HG03196 (cell line): Measurements from ENCODE around the gene OR2T29.
"Not testable (repeated sequence)": the region's sequence is repeated elsewhere in the genome, so short reads cannot be mapped to it uniquely, and the experiment has no call there.

Experiments used
- ATAC-seq: cut with Tn5 transposase; IDR thresholded peaks from one replicate; pipeline ENCODE4 v1.9.1; 2021; ENCODE audit not compliant: unreplicated experiment

OR2T29 gene, protein sequence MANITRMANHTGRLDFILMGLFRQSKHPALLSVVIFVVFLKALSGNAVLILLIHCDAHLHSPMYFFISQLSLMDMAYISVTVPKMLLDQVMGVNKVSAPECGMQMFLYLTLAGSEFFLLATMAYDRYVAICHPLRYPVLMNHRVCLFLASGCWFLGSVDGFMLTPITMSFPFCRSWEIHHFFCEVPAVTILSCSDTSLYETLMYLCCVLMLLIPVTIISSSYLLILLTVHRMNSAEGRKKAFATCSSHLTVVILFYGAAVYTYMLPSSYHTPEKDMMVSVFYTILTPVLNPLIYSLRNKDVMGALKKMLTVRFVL

DNA sequence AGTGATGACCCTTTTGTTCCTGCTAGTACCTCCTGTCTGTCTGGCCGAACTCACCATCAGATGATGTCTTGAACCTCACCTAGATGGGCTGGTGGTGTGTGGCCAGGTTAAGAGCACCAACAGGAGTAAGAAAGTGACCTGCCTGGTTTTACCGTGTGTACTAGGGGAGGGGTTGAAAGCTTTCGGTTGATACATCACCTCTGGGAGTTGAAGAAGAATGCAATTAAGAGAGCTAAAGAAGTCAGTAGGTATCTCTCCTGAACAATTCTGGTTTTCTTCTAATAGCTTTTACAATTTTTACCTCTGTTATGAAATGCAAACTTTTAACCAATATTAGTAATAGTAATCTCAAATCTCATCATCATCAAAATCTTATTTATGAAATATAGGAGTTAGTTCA, at the start of gene OR2T29:
OR2T29 (minus strand) TSS at position 101 of the 400 bp plus-strand sequence. CDS start 3,281 bp downstream, outside the sequence.
- not testable (repeated sequence) for ATAC-seq

DNA sequence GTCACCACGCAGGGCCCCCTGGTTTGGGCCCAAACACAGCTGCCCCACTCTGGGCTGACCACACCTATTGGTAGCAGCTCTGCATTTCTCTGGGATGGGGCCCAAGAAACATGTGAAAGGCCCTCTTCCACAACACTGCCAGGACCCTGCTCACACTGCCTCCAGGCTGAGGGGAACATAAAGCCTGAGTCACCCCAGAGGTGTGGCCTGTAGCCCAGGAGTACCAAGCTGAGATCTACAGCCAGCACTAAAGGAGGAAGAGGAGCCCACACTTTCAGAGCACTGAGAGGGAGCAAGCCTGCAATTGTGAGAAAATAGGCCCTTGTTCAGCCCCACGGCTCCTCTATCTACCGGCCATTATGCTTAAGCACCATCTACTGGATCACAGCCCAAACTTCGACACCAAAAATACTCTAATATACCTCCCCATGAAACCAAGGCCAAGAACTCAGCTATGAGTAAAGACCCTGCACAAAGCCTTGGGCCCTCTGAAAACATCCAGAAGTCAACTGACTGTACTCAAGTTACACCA, 49.4 kb upstream of the OR2T29 start:
- ATAC-seq: no peak

DNA sequence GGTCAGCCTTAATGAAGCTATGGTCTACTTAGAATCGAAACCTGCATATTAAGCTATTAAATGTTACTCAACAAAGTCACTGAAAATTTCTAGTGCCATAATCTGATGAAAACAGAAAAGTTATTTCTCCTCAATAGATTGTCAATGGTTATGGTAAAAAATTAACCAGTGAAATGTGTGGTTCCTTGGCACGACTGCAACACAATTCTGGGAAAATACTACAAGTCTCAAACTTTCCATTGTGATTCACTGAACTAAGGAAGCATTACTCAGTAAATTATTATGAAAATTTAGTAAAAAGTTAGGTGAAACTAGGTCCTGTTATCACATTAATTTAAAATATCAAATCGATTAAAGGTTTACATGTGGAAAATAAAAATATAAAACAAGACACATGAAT, 47.7 kb upstream of the OR2T29 start:
- ATAC-seq: no peak

DNA sequence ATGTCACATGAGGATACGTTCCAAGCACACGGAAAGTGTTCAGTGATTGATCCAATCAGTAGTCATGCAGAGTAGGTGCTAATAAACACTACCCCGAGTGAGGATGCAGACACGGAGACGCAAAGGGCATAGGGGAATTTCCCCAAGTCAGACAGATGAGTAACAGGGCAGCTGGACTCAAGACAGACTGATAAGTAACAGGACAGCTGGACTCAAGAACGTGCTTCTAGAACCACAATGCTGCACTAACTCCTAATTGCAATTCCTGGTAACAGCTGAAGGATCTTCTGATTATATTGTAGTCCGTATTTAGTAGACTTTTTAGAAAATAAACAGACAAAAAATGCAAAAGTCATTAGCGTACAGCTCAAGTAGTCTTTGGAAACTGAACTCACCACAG, 36.8 kb upstream of the OR2T29 start:
- ATAC-seq: no peak

DNA sequence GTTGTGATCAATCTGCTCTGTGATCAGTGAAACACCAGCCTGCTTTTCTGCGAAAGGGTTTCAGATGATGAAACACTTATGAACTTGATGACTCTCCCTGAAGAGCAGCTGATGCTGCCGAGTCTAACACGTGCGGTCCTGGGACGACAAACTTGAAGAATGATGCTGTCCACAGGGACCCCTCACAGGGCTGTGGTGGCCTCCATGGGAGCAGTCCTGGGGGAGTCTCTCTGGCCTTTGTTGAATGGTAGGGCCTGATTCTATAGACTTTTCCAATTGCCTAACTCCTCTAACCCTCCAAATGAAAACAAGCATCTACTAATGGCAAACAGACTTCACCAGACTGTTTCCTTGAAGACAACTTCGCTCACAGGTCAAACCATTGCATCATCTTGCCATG, 35.0 kb upstream of the OR2T29 start, which contains the start of gene OR2T10:
OR2T10 (minus strand) TSS at position 112 of the 400 bp plus-strand sequence. CDS start 3,932 bp downstream, outside the sequence.
- ATAC-seq: no peak

DNA sequence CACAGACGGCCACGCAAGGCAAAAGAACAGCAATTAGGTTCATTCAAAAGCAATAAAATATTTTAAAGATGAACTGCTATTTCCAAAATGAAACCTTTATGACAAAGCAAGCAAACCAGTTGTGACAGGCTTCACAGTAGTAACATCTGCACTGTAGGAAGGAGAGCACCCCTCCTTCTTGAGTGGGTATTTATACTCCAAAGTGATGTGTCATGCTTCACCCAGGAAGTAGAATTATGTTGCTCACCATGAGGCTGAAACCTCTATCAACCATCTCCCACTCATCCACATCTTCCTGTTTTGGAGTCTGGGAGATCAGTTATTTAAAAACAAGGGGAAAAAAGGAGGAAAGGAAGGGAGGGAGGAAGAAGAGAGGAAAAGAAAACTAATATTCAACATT, 34.0 kb upstream of the OR2T29 start:
- no peak for ATAC-seq

DNA sequence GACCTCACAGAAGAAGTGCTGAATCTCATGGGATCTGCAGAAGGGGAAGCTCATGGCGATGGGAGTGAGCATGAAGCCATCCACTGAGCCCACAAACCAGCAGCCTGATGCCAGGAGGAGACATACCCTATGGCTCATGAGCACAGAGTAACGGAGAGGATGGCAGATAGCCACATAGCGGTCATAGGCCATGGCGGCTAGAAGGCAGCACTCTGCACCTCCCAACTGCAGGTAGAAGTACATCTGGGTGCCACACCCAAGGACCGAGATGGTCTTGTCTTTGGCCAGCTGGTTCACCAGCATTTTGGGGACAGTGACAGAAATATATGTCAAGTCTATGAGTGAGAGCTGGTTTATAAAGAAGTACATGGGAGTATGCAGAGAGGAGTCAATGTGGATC, 30.7 kb upstream of the OR2T29 start:
- no peak for ATAC-seq

DNA sequence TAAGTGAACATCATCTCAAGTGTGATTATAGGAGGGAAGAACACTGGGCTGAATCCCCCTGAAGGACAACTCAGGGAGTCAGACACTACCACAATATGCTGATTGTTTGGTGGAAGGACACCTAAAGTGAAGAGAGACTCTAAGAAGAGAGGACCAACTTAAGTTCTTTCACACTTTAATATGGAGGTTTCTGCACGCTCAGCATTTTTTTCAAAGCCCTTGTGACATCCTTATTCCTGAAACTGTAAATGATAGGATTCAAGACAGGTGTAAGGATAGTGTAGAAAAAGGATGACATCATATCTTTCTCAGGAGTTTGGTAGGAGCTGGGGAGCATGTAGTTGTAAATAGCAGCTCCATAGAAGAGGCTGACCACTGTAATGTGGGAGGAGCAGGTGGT, 30.1 kb upstream of the OR2T29 start:
- no peak for ATAC-seq

DNA sequence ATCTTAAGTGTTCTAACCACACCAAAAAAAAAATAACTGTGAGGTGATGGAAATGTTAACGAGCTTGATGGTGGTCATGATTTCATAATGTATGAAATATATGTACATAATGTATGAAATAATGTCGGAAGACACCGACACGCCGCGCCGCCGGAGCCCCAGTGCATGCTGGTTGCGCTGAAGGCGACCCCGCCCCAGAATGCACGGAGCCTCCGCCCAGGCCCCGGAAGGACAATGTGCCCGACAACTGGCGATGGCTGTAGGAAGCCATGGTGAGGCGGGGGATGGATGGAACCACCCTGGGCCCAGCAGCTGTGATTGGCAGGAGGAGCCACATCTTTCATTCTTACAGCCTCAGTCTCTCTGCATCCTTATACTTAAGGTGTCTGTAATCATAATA, 27.5 kb upstream of the OR2T29 start:
- ATAC-seq: no peak

DNA sequence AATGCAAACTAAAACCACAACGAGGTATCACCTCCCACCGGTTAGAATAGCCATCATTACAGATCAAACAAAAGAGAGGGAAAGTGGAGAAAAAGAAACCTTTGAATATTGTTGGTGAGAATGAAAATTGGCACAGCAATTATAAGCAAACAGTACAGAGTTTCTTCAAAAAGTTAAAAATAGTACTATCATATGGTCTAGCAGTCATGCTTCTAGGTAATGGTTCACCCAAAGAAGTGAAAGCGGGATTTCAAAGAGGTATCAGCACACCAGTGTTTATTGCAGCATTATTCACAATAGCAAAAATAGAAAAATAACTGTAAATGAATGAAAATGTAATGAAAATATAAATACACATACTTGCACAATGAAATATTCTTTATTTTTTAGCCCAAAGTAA, 26.8 kb upstream of the OR2T29 start:
- ATAC-seq: no peak

DNA sequence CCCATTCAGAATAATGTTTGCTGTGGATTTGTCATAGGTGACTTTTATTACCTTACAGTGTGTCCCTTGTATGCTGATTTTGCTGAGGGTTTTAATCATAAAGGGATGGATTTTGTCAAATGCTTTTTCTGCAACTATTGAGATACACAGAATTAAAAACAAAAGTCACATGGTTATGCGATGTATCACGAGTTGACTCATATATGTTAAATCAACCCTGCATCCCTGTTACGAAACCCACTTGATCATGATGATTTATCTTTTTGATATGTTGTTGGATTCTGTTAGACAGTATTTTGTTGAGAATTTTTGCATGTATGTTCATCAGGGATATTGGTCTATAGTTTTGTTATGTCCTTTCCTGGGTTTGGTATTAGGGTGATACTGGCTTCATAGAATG, 22.7 kb upstream of the OR2T29 start:
- ATAC-seq: no peak

DNA sequence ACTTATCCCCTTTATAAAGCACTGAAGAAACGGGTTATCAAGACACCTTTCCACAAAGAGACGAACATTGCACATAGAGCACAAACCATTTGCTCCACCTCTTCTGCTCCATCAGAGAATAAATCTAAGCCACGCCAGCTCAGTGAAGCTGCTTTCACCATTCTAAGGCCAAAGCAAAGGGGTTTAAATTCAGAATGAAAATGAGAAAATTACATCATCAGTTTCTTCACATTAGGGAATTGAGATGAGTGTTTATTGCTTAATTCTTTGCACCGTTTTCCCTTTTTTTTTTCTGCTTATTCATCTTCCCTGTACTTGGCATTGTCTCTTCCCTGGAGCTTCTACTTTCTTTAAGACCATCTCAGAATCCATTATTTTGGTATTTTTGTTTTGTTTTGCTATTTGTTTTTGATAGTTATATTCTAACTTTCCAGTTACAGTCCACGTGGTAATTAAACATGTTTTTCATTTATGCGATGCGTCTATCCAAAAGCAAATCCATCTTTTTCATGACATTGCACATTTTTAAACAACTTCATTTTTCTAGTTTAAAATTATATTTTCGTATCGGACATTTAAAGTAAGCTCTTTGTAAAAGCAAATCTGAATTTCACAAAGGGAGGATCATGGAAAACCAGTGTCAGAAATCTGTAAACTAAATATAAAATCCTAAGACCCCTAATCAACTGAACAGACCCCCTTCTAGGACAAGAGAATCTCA, 13.8 kb upstream of the OR2T29 start:
- ATAC-seq: no peak

DNA sequence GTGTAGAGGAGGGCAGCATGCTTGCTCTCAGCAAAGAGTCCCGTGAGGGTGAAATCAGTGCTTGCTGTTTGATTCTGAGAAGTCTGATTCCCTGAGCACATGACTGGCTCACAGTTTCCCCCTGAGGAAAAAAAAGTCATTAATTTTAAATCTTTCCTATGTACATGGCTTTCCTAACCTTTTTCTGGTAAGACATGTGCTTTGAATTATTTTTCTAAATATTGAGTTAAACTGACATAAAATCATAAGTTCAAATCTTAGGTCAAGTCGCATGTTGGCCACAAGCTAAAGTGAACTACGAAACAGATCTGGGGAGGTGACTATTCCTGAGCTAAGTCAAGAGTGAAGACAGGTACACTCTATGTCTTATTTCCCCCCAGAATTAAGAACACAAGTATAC, 12.1 kb upstream of the OR2T29 start, which contains the start of gene OR2T34:
OR2T34 (minus strand) TSS at position 101 of the 400 bp plus-strand sequence; CDS start at position 101, 0 bp downstream.
- not testable (repeated sequence) for ATAC-seq

DNA sequence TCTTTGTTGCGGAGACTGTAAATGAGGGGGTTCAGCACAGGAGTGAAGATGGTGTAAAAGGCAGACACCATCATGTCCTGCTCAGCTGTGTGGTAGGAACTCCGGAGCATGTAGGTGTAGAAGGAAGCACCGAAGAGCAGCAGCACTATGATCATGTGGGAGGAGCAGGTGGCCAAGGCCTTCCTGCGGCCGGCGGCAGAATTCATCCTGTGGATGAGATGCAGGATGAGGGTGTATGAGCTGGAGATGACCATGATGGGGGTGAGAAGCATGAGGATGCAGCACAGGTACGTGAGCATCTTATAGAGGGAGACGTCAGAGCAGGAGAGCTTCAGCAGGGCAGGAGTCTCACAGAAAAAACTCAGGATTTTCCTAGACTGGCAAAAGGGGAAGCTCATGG, 11.3 kb upstream of the OR2T29 start:
- ATAC-seq: not testable (repeated sequence)

DNA sequence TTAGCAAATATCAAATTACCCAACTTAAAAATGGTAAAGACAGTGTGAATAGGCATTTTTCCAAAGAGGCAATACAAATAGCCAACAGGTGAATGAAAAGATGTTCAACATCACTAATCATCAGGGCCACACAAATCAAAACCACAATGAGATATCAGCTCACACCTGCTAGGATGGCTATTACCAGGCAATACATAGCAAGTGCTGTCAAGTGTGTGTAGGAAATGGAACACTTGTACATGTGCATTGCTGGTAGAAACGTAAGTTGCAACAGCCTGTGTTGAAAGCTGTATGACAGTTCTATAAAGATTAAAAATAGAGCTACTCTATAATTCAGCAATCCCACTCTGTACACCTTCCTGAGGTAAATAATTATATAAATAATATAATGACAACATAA, 9.5 kb upstream of the OR2T29 start:
- not testable (repeated sequence) for ATAC-seq

DNA sequence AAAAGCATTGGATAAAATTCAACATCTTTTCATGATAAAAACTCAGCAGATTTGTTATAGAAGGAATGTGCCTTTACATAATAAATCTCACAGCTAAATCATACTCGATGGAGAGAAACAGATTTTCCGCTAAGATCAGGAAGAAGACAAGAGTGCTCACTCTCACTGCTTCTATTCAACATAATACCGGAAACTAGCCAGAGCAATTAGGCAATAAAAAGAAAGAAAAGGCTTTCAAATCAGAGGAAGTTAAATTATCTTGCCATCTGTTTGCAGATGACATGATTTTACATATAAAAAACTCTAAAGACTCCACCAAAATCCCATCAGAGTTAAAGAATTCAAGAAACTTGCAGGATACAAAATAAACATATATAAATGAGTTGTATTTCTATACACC, 8.2 kb upstream of the OR2T29 start:
- not testable (repeated sequence) for ATAC-seq

DNA sequence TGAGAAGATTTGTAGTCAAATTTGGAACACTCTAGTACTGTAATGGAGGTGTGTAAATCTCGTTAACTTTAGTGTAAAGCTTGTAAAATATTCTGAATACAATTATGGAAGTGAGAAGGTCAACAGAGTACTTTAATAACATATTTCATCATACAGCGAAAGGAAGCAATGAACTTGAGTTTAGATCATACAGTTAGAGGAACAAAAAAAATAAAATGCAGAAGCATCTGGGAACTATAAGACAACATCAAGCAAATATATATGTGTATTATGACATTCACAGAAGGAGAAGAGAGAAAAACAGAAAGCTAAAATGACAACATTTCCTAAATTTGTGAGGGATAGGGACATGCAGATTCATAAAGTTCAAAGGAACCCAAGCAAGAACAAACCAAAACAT, 6.5 kb upstream of the OR2T29 start:
- not testable (repeated sequence) for ATAC-seq

DNA sequence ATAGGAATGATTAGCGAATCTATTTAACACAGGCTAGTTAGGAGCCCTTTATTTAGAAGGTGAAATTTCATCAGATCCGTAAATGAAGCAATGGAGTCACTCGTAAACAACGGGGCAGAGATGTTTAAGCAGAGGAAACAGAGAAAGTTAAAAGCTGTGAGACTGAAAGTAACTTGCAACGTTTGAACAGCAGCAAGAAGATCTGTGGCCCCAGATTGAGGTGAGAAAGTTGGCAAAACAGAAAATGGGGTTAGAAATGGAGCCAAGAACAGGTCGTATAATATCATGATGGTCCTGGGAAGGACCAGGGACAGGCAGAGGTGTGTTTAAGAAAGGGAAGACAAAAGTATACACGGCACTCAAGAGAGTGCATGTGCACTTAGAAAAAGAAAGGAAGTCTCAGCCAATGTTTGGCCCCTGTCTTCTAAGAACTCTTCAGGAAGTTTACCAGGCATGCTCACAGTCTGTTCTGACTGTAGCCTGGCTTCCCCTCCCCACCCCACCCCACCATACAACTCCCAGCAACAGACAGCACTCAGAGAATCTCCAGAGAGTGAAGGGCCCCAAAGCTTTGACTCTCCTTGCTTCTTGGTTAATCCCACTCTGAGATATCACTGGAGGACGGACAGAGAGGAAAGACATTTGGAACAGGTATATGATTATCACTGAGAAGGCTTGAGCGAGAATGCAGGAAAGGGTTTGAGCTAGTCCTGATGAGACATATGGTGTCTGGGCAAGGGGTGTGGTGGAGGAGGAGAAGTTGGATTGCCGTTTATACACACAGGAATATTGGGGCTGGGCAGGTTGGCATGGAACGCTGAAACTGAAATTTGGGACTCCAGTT, 3.2 kb upstream of the OR2T29 start:
- ATAC-seq: peak; percentile 47

DNA sequence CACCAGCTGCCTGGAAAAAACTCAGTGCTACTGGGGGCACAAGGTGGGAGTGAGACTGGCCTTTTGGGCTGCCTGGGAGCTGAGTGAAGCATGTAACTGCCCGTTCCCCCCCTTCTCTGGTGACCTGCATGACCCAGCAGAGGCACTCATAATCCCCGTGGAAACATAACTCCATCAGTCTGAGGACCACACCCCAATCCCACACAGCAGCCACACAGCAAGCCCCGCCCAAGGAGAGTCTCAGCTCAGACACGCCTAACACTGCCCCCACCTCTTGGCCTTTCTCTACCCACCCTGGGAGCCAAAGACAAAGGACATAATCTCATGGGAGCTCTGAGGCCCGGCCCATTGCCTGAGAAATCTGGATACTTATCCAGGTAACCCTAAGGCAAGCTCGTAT, 11.5 kb downstream of the OR2T29 start:
- ATAC-seq: not testable (repeated sequence)

DNA sequence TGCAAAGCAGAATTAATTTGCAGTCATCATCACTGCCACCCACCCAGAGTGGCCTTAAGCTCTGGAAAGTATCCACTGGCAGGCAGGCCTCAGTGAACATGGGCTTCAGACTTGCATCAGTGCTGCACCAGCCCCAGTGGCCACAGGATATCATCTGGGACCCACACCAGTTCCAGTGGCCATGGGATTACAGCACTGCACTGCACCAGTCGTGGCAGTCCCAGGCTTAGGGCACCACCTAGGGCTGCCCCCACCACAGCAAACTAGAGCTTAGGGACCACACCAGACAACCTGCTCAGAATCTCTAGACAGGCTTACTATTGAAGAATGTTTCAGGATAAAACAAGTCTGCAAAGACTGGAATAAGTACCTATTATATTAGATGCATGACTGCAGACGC, 15.2 kb downstream of the OR2T29 start:
- not testable (repeated sequence) for ATAC-seq

DNA sequence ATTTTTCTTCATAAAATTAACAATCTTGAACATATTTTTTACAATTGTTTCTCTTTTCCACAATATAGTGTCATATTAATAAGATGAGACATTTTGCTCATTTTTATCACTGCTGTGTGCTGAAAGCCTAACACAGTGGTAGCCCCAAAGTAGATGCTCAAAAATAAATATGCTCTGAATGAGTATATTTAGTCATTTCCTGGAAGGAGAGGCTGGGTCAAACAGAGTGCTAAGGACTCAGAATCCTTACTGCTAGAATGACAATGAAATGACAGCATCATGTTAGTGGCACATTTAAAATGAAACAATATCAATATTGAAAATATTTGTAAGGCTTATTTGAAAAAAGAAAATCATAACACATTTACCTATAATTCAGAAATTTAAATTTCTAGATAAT, 25.1 kb downstream of the OR2T29 start:
- not testable (repeated sequence) for ATAC-seq
